Stimulated activated CD8-positive, alpha-beta memory T cell treated with anti-CD3 and anti-CD28 coated beads, Interleukin-15, amount 100 ng/mL, for 24 hours (primary cell): ENCODE measurements around the gene CASP1.

Source experiments
- DNase-seq: peaks from one replicate; pipeline ENCODE4 v3.0.0-alpha.2; 2020; ENCODE audit warnings: low read depth

CASP1 gene

DNA sequence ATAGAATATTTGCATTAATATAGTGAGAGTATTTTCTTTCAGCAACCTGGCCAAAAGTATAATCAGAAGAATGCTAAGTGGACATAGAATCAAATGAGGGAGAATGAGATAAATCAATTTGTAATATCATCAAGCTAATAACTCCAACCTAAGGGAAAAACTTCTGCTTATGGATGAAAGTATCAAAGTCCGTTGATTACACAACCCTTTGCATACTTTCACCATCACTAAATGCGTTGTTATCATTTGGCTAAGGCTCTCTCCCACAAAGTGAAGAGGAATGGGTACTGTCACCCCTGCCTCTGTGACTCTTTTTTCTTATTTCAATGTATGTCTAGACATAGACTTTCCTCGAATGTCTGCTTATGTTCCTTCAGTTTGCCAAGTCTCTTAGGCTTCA is 50.1 kb downstream of the CASP1 start:
- DNase-seq: no peak

DNA sequence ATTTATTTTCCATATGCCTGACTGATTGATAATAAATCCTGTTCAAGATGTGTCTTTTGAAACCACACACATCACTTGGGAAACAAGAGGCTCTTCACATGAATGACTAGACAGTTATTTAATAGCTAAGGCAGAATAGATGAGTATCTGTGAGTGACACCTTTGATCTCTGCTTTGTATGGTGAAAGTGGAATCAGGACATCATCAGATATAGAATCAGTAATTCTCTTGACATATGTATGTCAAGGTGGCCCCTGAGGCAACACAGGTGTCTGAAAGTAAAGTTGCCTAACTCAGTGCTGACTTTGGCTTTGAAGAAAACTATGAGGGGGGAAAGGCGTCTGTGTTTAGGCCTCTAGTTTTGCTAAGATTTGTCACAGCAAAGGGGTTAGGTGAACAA is 55.1 kb downstream of the CASP1 start:
- DNase-seq: no peak
